Smooth muscle cell of the pulmonary artery (primary cell): Measurements from ENCODE around the gene MTHFSD. TPM values are rescaled to one million over a fixed set of nuclear protein-coding genes. Genes with fewer than 3 reads are reported as not detected.

ENCODE experiments used
- total RNA-seq: library from RNA; depleted of rRNA; stranded (reverse); fragments of >200 nt; gene quantifications from 2 replicates; pipeline ENCODE4 v1.2.3, GENCODE V29; 2014

The MTHFSD gene, protein sequence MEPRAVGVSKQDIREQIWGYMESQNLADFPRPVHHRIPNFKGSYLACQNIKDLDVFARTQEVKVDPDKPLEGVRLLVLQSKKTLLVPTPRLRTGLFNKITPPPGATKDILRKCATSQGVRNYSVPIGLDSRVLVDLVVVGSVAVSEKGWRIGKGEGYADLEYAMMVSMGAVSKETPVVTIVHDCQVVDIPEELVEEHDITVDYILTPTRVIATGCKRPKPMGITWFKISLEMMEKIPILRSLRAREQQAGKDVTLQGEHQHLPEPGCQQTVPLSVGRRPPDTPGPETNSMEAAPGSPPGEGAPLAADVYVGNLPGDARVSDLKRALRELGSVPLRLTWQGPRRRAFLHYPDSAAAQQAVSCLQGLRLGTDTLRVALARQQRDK
- total RNA-seq: 19.0 TPM in 2 replicates

DNA sequence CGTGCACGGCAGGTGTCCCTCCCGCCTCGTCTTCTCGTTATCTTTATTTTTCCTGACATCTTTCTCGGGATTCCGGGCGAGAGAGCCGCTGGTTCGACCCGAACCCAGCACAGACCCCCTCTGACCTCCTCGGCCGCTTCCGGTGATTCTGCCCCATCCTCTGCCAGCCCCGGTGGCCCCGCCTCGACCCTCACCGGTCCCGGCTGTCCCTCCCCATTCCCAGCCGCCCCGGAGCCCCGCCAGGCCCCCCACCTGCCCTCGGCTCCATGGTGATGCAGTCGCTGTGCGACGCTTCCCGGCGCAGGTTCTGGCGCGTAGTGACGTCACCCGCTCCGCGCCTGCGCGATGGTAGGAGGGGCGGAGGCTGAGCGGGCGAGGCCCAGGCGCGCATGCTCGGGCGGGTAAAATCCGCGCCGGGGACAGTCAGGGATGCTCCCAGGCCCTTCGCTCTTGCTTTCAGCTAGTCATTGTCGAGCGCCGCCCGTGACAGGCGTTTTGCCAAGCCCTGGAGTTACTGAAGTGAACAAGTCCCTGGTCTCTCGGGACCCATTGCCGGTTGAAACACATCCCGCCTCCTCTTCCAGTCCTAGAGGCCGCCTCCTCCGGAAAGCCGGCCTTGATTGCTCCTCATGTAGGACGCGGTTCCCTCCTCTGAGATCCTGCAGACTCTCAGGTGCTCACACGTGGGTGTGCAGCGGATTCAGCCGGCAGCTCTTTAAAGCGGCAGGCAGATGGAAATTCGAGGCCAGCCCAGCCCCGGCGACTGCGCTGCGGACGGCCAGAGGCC lies at the start of gene MTHFSD:
TSS of gene MTHFSD (minus strand) at position 319 of the 787 bp plus-strand sequence. CDS start at position 268, 51 bp downstream.

DNA sequence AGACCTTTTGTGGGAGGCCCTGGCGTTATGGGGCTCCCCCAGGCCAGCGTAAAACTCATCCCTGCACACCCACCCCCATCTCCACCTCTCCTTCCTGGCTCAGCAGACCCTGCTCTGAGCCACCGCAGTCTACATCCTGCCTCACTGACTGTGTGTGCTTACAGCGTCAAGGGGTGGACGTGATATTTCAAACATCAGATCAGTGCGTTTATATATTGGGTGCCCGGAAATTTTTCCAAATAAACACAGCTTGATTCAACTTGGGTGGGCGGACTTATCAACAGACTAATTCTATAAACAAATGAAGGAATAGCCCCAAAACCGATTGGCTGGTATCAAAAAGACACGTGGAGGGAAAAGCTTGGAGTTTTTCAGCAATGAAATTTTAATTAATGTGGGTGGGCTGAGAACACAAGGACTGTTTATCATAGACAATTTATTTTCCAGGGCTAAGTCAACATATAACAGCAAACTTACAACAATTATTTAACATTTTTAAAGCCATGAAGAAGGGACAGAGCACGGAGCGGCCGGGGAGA lies 23.1 kb upstream of the MTHFSD start, which contains the start of gene FOXL1:
TSS of gene FOXL1 (plus strand) at position 489 of the 539 bp plus-strand sequence. CDS start 175 bp downstream, outside the sequence.

DNA sequence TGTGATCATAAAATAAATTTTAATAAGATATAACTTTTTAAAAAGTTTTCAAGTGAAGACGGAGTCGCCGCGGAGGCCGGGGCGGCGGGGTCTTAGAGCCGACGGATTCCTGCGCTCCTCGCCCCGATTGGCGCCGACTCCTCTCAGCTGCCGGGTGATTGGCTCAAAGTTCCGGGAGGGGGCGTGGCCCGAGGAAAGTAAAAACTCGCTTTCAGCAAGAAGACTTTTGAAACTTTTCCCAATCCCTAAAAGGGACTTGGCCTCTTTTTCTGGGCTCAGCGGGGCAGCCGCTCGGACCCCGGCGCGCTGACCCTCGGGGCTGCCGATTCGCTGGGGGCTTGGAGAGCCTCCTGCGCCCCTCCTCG lies 11.5 kb upstream of the MTHFSD start, which contains the start of gene FOXC2:
TSS of gene FOXC2 (plus strand) at position 229 of the 365 bp plus-strand sequence. CDS start 507 bp downstream, outside the sequence.

GRCh38 chr16:86510465-86511261 lies 44.4 kb downstream of the MTHFSD start, which contains the start of gene FOXF1:
FOXF1 (plus strand) TSS chr16:86510527; CDS start chr16:86510570, 43 bp downstream.

Other genes starting within 250 kb of the MTHFSD start
- 0.46 and 6.1 TPM in 2 replicates for gene FOXF1, start 44.7 kb downstream of the MTHFSD start, total RNA-seq
- 5.0 and 6.4 TPM in 2 replicates for gene FOXC2, start 11.6 kb upstream of the MTHFSD start, total RNA-seq
- gene FOXL1, start 23.3 kb upstream of the MTHFSD start, total RNA-seq: 16.4 and 17.4 TPM in 2 replicates